HUES6 (cell line): ENCODE results near the gene FUT2.
"Not testable (repeated sequence)": the region's sequence is repeated elsewhere in the genome, so short reads cannot be mapped to it uniquely, and the experiment has no call there.

Source experiments
- H3K27ac ChIP-seq: 2 replicates; pipeline ENCODE4 v1.7.0; 2013; ENCODE audit warnings: low read depth, mild to moderate bottlenecking, low read length, inconsistent platforms
- H3K27me3 ChIP-seq: 2 replicates; pipeline ENCODE4 v1.6.1; 2013; ENCODE audit warnings: low read length; ENCODE audit not compliant: control insufficient read depth, insufficient read depth
- H3K36me3 ChIP-seq: 2 replicates; pipeline ENCODE4 v1.6.1; 2013; ENCODE audit warnings: low read length; ENCODE audit not compliant: control insufficient read depth, insufficient read depth
- H3K4me1 ChIP-seq: 2 replicates; pipeline ENCODE4 v1.6.1; 2013; ENCODE audit warnings: low read length; ENCODE audit not compliant: control insufficient read depth, insufficient read depth
- H3K4me3 ChIP-seq: 2 replicates; pipeline ENCODE4 v1.5.1; 2013; ENCODE audit warnings: low read depth, low read length
- H3K9ac ChIP-seq: one replicate; pipeline ENCODE4 v1.6.1; 2013; ENCODE audit warnings: mild to moderate bottlenecking, low read length
- H3K9me3 ChIP-seq: 2 replicates; pipeline ENCODE4 v1.6.1; 2013; ENCODE audit warnings: low read depth, low read length; ENCODE audit not compliant: control insufficient read depth, insufficient read depth

The FUT2 gene

GRCh38 chr19:48671446-48671995 is 24.2 kb upstream of the FUT2 start:
- no peak overlapping the region for H3K27ac ChIP-seq

DNA sequence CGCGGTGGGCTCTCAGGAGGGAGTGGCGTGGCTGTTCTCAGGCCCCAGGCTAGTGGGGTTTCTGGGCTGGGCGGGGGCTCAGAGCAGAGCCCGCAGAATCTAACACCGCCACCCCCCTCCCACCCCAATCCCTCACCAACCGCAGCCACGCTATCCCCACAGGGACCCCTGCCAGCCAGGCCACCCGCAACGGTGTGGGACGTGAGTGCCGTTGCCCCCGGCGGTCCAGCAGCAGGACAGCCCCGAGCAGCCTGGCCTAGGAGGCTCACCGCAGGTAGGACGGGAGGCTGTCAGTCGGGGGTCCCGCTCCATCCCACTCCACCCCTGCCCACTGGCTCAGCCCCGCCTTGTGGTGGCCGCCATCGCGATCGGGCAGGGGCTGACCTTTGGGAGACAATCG is 22.8 kb upstream of the FUT2 start, which contains the start of gene NTN5:
NTN5 (minus strand) TSS at position 24 of the 400 bp plus-strand sequence. CDS start 2,031 bp downstream, outside the sequence.
- no peaks in the 10 kb centered on the region for H3K36me3 ChIP-seq
- H3K4me1 ChIP-seq = peaks cover 32% of the 10 kb centered on the region
- no peak within 1 kb of the TSS for H3K27ac ChIP-seq
- H3K9ac ChIP-seq = no peak within 1 kb of the TSS
- H3K27me3 ChIP-seq = peaks cover 21% of the 10 kb centered on the region
- H3K4me3 ChIP-seq = peak within 1 kb of the TSS; percentile 28
- H3K9me3 ChIP-seq = 0 out of 2 replicates have a peak, but pooled peaks cover 3% of the 10 kb centered on the region

More at GRCh38 chr19:48671446-48671995, 24.2 kb upstream of the FUT2 start:
- H3K4me1 ChIP-seq = peaks cover 32% of the 10 kb centered on the region
- H3K9ac ChIP-seq = no peak overlapping the region
- 0 out of 2 replicates have a peak, but pooled peaks cover 3% of the 10 kb centered on the region for H3K9me3 ChIP-seq
- peaks cover 21% of the 10 kb centered on the region for H3K27me3 ChIP-seq
- no peak overlapping the region for H3K4me3 ChIP-seq
- H3K36me3 ChIP-seq = no peaks in the 10 kb centered on the region

DNA sequence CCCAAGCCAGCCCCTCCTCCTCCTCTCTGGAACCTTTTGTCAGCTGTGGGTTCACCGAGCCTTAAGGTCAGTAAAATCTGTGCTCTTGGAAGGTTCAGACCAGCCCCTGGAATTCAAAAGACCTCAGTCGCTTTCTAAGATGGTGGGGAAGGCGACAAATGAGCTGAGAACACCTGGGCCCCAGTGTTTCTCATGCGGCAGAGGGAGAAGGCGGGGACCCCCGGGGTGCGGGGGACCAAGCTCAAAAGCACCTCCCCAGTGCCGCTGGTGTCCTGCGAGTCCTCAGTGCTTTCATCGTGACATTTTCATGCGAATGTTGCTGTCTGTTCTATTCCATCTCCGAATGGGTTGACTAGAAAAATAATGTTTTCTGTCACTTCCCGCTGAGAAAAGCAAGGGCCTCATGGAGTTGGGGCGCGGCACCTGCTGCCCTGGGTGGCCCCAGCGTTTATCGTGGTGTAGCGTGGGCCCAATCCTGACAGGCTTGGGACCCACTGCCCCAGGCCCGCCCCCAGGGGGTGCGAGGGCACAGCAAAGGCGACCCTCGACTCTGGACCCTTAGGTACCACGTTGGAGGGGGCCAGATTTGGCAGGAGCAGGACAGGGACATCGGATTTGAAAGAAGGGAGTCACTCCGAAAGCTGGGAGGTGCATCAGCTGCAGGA is 22.2 kb upstream of the FUT2 start:
- Histone ChIP-seq H3K4me3 (peak overlapping the region; percentile 28), H3K4me1 (peaks cover 32% of the 10 kb centered on the region)

GRCh38 chr19:48674216-48674809 is 21.5 kb upstream of the FUT2 start:
- Histone ChIP-seq H3K27ac (no peak overlapping the region), H3K9ac (no peak overlapping the region), H3K36me3 (no peaks in the 10 kb centered on the region), H3K9me3 (0 out of 2 replicates have a peak, but pooled peaks cover 3% of the 10 kb centered on the region), H3K4me1 (peaks cover 32% of the 10 kb centered on the region), H3K27me3 (peaks cover 21% of the 10 kb centered on the region), H3K4me3 (peak overlapping the region; percentile 28)

More for the DNA sequence above, 22.2 kb upstream of the FUT2 start:
- H3K36me3 ChIP-seq = no peaks in the 10 kb centered on the region
- 0 out of 2 replicates have a peak, but pooled peaks cover 3% of the 10 kb centered on the region for H3K9me3 ChIP-seq
- peaks cover 21% of the 10 kb centered on the region for H3K27me3 ChIP-seq
- H3K9ac ChIP-seq = no peak overlapping the region
- H3K27ac ChIP-seq = no peak overlapping the region

GRCh38 chr19:48674921-48675824 is 20.6 kb upstream of the FUT2 start:
- Histone ChIP-seq H3K27me3 (peaks cover 21% of the 10 kb centered on the region), H3K36me3 (no peaks in the 10 kb centered on the region), H3K4me3 (peak overlapping the region; percentile 28; the same call in 1 of the 2 replicates), H3K4me1 (peaks cover 32% of the 10 kb centered on the region), H3K9me3 (no peaks in the 10 kb centered on the region), H3K9ac (no peak overlapping the region), H3K27ac (no peak overlapping the region)

- Histone ChIP-seq H3K27ac (no peak overlapping the region), H3K9me3 (no peaks in the 10 kb centered on the region), H3K9ac (no peak overlapping the region), H3K27me3 (peaks cover 21% of the 10 kb centered on the region), H3K4me1 (peaks cover 29% of the 10 kb centered on the region), H3K4me3 (no peak overlapping the region), H3K36me3 (no peaks in the 10 kb centered on the region)
These were observed 19.3 kb upstream of the FUT2 start for GRCh38 chr19:48676487-48676886.

GRCh38 chr19:48676887-48677286 is 18.9 kb upstream of the FUT2 start:
- no peak overlapping the region for H3K4me3 ChIP-seq

DNA sequence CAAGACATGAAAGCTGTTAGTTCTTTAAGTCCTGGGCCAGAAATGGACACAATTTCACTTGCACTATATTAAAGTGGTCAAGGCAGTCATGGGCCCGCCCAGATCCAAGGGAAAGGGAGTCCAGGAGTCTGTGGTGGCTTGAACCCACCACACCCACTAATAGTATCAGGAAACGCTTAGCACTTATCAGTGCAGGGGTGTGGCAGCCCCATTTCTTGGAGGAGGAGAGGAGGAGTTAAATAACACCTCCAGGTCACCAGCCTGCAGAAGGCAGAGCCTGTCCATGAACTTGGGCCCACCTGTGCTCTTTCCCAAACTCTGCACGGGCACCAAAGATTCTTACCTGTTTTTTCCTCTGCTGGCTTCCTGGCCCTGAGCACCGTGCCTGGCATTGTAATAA is 17.6 kb upstream of the FUT2 start:
- Histone ChIP-seq H3K4me3 (no peak overlapping the region), H3K9ac (no peak overlapping the region), H3K27ac (no peak overlapping the region), H3K27me3 (peaks cover 18% of the 10 kb centered on the region), H3K9me3 (no peaks in the 10 kb centered on the region), H3K36me3 (no peaks in the 10 kb centered on the region), H3K4me1 (peaks cover 24% of the 10 kb centered on the region)

More at GRCh38 chr19:48676887-48677286, 18.9 kb upstream of the FUT2 start:
- Histone ChIP-seq H3K9ac (no peak overlapping the region), H3K27me3 (peaks cover 21% of the 10 kb centered on the region), H3K4me1 (peaks cover 29% of the 10 kb centered on the region), H3K9me3 (no peaks in the 10 kb centered on the region), H3K36me3 (no peaks in the 10 kb centered on the region), H3K27ac (no peak overlapping the region)

DNA sequence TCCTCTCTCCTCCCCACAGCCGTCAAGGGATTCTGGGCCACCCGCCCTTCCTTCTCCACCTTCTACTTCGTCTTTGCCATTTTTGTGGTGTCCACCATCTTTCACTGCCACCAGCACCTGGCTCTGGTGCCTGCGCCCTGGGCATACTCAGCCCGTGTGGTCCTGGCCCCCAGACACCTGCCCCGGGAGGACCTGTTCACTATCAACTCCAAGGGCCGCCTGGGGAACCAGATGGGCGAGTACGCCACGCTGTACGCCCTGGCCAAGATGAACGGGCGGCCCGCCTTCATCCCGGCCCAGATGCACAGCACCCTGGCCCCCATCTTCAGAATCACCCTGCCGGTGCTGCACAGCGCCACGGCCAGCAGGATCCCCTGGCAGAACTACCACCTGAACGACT is 15.8 kb upstream of the FUT2 start:
- H3K9me3 ChIP-seq, H3K4me3 ChIP-seq, H3K4me1 ChIP-seq, H3K36me3 ChIP-seq, H3K27ac ChIP-seq, H3K27me3 ChIP-seq, H3K9ac ChIP-seq: not testable (repeated sequence)

DNA sequence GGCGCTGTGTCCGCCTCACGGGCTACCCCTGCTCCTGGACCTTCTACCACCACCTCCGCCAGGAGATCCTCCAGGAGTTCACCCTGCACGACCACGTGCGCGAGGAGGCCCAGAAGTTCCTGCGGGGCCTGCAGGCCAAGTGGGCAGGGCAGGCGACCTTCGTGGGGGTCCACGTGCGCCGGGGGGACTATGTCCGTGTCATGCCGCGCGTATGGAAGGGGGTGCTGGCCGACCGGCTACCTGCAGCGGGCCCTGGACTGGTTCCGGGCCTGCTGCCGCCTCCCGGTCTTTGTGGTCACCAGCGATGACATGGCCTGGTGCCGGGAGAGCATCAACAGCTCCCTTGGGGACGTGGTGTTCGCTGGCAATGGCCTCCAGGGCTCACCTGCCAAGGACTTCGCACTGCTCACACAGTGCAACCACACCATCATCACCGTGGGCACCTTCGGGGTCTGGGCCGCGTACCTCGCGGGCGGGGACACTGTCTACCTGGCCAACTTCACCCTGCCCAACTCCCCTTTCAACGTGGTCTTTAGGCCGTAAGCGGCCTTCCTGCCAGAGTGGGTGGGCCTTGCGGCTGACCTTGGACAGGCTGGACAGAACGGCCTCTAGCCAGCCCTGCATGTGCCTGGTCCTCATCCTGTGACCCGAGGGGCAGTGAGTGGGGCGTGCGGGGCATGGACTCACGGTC is 15.2 kb upstream of the FUT2 start:
- Histone ChIP-seq H3K36me3 (no peaks in the 10 kb centered on the region), H3K4me1 (peaks cover 2% of the 10 kb centered on the region), H3K9me3 (no peaks in the 10 kb centered on the region)

More for the DNA sequence above, 15.2 kb upstream of the FUT2 start:
- H3K27me3 ChIP-seq = no peaks in the 10 kb centered on the region
- no peak overlapping the region for H3K9ac ChIP-seq
- no peak overlapping the region for H3K4me3 ChIP-seq
- no peak overlapping the region for H3K27ac ChIP-seq
